Measurements from ENCODE around the gene ELF3.

DNA sequence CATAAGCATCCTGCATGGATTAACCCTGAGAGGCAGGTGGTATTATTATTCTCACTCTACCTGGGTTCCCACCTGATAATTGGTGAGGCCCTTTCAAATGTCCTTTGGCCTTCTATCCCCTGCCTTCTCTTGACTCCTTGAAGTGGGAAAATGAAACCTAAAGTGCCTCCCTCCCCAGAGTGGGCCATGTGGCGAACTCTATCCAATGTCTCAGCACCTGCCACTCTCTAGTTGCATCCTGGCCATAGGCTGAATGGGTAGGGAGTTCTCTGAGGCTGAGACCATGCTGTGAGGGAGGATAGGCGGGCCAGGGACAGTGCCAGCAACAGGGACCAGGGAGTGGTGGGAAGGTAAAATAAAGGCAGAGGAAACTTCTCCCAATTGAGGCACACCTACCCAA is 35.3 kb downstream of the ELF3 start:
- TF ChIP-seq, protein P1, sequence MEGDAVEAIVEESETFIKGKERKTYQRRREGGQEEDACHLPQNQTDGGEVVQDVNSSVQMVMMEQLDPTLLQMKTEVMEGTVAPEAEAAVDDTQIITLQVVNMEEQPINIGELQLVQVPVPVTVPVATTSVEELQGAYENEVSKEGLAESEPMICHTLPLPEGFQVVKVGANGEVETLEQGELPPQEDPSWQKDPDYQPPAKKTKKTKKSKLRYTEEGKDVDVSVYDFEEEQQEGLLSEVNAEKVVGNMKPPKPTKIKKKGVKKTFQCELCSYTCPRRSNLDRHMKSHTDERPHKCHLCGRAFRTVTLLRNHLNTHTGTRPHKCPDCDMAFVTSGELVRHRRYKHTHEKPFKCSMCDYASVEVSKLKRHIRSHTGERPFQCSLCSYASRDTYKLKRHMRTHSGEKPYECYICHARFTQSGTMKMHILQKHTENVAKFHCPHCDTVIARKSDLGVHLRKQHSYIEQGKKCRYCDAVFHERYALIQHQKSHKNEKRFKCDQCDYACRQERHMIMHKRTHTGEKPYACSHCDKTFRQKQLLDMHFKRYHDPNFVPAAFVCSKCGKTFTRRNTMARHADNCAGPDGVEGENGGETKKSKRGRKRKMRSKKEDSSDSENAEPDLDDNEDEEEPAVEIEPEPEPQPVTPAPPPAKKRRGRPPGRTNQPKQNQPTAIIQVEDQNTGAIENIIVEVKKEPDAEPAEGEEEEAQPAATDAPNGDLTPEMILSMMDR (IDR thresholded peaks at IDR 0.05 in 8 of 11, conservative IDR thresholded peaks at IDR 0.05 in 3 of 11) = no peak
- TF ChIP-seq POLR2A (IDR thresholded peaks at IDR 0.05) = no peak
